Measurements from ENCODE around the gene DCANP1.

The DCANP1 gene

GRCh38 chr5:135456238-135457099 is 9.3 kb upstream of the DCANP1 start:
- no peak for DNase-seq

GRCh38 chr5:135455876-135456237 is 8.7 kb upstream of the DCANP1 start:
- no peak for DNase-seq

- no peak for DNase-seq
These were observed 7.8 kb upstream of the DCANP1 start for GRCh38 chr5:135454946-135455345.

GRCh38 chr5:135453613-135454012 is 6.5 kb upstream of the DCANP1 start:
- DNase-seq, result no peak

GRCh38 chr5:135452321-135453030 is 5.3 kb upstream of the DCANP1 start, which contains the start of gene TIFAB:
TSS of gene TIFAB (minus strand) at chr5:135452351. CDS start at chr5:135449939, 2,412 bp downstream.
- DNase-seq, result no peak

- DNase-seq, result no peak
These were observed 4.6 kb upstream of the DCANP1 start for GRCh38 chr5:135451581-135452320.

- DNase-seq, result no peak
These were observed 3.8 kb upstream of the DCANP1 start for GRCh38 chr5:135450952-135451351.

- DNase-seq, result no peak
These were observed 3.2 kb upstream of the DCANP1 start for GRCh38 chr5:135450336-135450735.

- DNase-seq, result no peak
These were observed 2.5 kb upstream of the DCANP1 start for GRCh38 chr5:135449644-135450043.

- DNase-seq, result no peak
These were observed 1.8 kb upstream of the DCANP1 start for GRCh38 chr5:135448791-135449507.

- DNase-seq, result no peak
These were observed 1.1 kb upstream of the DCANP1 start for GRCh38 chr5:135448071-135448739.

- no peak for DNase-seq
These were observed 533 bp downstream of the DCANP1 start for GRCh38 chr5:135446615-135447014.

- no peak for DNase-seq
These were observed 942 bp downstream of the DCANP1 start for GRCh38 chr5:135446206-135446605.

GRCh38 chr5:135445306-135445985 is 1.7 kb downstream of the DCANP1 start:
- DNase-seq, result no peak

GRCh38 chr5:135444881-135445280 is 2.3 kb downstream of the DCANP1 start:
- no peak for DNase-seq

- DNase-seq, result no peak
These were observed 2.8 kb downstream of the DCANP1 start for GRCh38 chr5:135444360-135444759.

- DNase-seq, result no peak
These were observed 3.8 kb downstream of the DCANP1 start for GRCh38 chr5:135443161-135443960.

GRCh38 chr5:135442431-135443160 is 4.6 kb downstream of the DCANP1 start:
- DNase-seq, result no peak

GRCh38 chr5:135441919-135442318 is 5.2 kb downstream of the DCANP1 start:
- no peak for DNase-seq

- DNase-seq, result no peak
These were observed 5.8 kb downstream of the DCANP1 start for GRCh38 chr5:135441350-135441831.
